Measurements from ENCODE around the gene ACTN2.

GRCh38 chr1:236724506-236724905 is 38.2 kb downstream of the ACTN2 start:
- TF ChIP-seq CTCF (IDR thresholded peaks at IDR 0.05; ENCODE audit: poor library complexity) = no peak
- TF ChIP-seq EZH2phosphoT487 (IDR thresholded peaks at IDR 0.05; ENCODE audit: low read depth, severe bottlenecking, unreplicated experiment) = no peak

All from hepatocyte (in vitro differentiated cells).